B cell (primary cell): ENCODE measurements around the gene UQCR10. TPM values are rescaled to one million over a fixed set of nuclear protein-coding genes. Genes with fewer than 3 reads are reported as not detected.

Experiments
- ATAC-seq: fragments of 200-7000 bp; cut with Tn5 transposase; one replicate; pipeline ENCODE4 v1.10.0; 2021; ENCODE audit warnings: low read depth, mild to moderate bottlenecking, moderate number of reproducible peaks, moderate library complexity
- CTCF ChIA-PET: fragments of 350-600 bp; sonication (Branson Sonifier 250); formaldehyde crosslinking; loops from one replicate; lab custom pipeline; 2021; ENCODE audit warnings: antibody characterized with exemption, inconsistent platforms; lab: Charles Lee
- POLR2A ChIA-PET: fragments of 350-600 bp; sonication (Branson Sonifier 250); formaldehyde crosslinking; loops from one replicate; lab custom pipeline; 2021; ENCODE audit warnings: antibody characterized with exemption; lab: Charles Lee
- DNase-seq: peaks from one replicate; pipeline ENCODE4 v3.0.0; 2013
- H2AFZ ChIP-seq: 2 replicates; pipeline ENCODE4 v1.6.1; 2012; ENCODE audit warnings: mild to moderate bottlenecking, low read depth, low read length; ENCODE audit not compliant: insufficient read depth, poor library complexity, severe bottlenecking
- H3K27ac ChIP-seq, 2 donors: 1 replicate in 1 of 2; 2 replicates in 1 of 2; pipeline ENCODE4 v1.5.1; 2012 to 2013; ENCODE audit warnings: low read length in 2 of 2, mild to moderate bottlenecking in 2 of 2, moderate library complexity in 1 of 2
- H3K27me3 ChIP-seq, 4 experiments: fragments of 200-600 bp in 1 of 4; sonication (generic) in 1 of 4; replicated peaks in 1 of 4; 1 replicate in 2 of 4; 2 replicates in 2 of 4; pipeline versions ENCODE4 v1.6.1 to v1.7.0; 2013 to 2016; ENCODE audit warnings: low read length in 3 of 4, mild to moderate bottlenecking in 2 of 4, mixed read lengths in 1 of 4, moderate library complexity in 1 of 4; ENCODE audit not compliant: insufficient read depth in 4 of 4, control insufficient read depth in 3 of 4; ENCODE audit errors: control extremely low read depth in 1 of 4
- H3K36me3 ChIP-seq, 2 experiments: replicated peaks in 1 of 2; 1 replicate in 1 of 2; 2 replicates in 1 of 2; pipeline versions ENCODE4 v1.6.1 to v1.7.1; 2013; ENCODE audit warnings: low read length in 1 of 2; ENCODE audit not compliant: insufficient read depth in 2 of 2, control insufficient read depth in 1 of 2; ENCODE audit errors: control extremely low read depth in 1 of 2, extremely low read depth in 1 of 2
- H3K4me1 ChIP-seq, 2 donors: fragments of 200-600 bp in 1 of 2; sonication (generic) in 1 of 2; 1 replicate in 1 of 2; 2 replicates in 1 of 2; pipeline versions ENCODE4 v1.5.1 to v1.6.1; 2013 to 2017; ENCODE audit warnings: low read length in 2 of 2; ENCODE audit not compliant: control insufficient read depth in 2 of 2, insufficient read depth in 2 of 2
- H3K4me2 ChIP-seq: replicated peaks from 2 replicates; pipeline ENCODE3; 2012; ENCODE audit warnings: mild to moderate bottlenecking, low read depth, low read length; ENCODE audit not compliant: poor library complexity, severe bottlenecking
- H3K4me3 ChIP-seq, 5 experiments: fragments of 200-600 bp in 1 of 5; sonication (generic) in 1 of 5; 1 replicate in 3 of 5; 2 replicates in 2 of 5; pipeline versions ENCODE4 v1.5.1 to v1.7.0; 2011 to 2016; ENCODE audit warnings: low read length in 4 of 5, mild to moderate bottlenecking in 4 of 5, low read depth in 2 of 5, control low read depth in 1 of 5, moderate library complexity in 1 of 5; ENCODE audit not compliant: insufficient read depth in 1 of 5; ENCODE audit errors: control extremely low read depth in 1 of 5, extremely low read depth in 1 of 5
- H3K79me2 ChIP-seq: fragments of 200-600 bp; sonication (generic); one replicate; pipeline ENCODE4 v1.6.0; 2016; ENCODE audit warnings: low read length; ENCODE audit not compliant: control insufficient read depth, insufficient read depth
- H3K9ac ChIP-seq: fragments of 200-600 bp; sonication (generic); 2 replicates; pipeline ENCODE4 v1.6.1; 2017; ENCODE audit warnings: mild to moderate bottlenecking, low read length, moderate library complexity
- H3K9me3 ChIP-seq, 3 donors: one replicate each; pipeline versions ENCODE4 v1.6.1 to v1.7.1; 2013; ENCODE audit warnings: low read length in 2 of 3; ENCODE audit not compliant: control insufficient read depth in 2 of 3, insufficient read depth in 1 of 3; ENCODE audit errors: control extremely low read depth in 1 of 3
- H4K20me1 ChIP-seq: 2 replicates; pipeline ENCODE4 v1.6.0; 2012; ENCODE audit warnings: mild to moderate bottlenecking, low read length; ENCODE audit not compliant: insufficient read depth, control insufficient read depth, poor library complexity, severe bottlenecking
- H3K27ac Mint-ChIP-seq: one replicate; pipeline ENCODE4 v1.8.0; 2021; ENCODE audit warnings: mixed read lengths
- H3K27me3 Mint-ChIP-seq: one replicate; pipeline ENCODE4 v1.8.0; 2021; ENCODE audit warnings: mixed read lengths
- H3K4me1 Mint-ChIP-seq: one replicate; pipeline ENCODE4 v1.8.0; 2021; ENCODE audit warnings: mixed read lengths
- H3K4me3 Mint-ChIP-seq: one replicate; pipeline ENCODE4 v1.8.0; 2021; ENCODE audit warnings: mixed read lengths
- H3K9me3 Mint-ChIP-seq: one replicate; pipeline ENCODE4 v1.8.0; 2022; ENCODE audit warnings: mixed read lengths; ENCODE audit not compliant: insufficient read depth
- EZH2 ChIP-seq: IDR thresholded peaks from 2 replicates; pipeline ENCODE4 v1.6.1; 2012; ENCODE audit warnings: borderline replicate concordance, low read depth, mild to moderate bottlenecking, moderate library complexity, low read length; ENCODE audit not compliant: insufficient read depth, poor library complexity, severe bottlenecking
- WGBS: methylation state at CpG from one replicate; pipeline ENCODE4 v1.1.5; 2013; ENCODE audit warnings: missing lambda C conversion rate; ENCODE audit not compliant: insufficient coverage; 5-methylcytosine and 5-hydroxymethylcytosine counted together
- intact Hi-C: fragments of 100-400 bp; cut with micrococcal nuclease; formaldehyde crosslinking; loops from one replicate; pipeline ENCODE4 v1.10.0; 2022
- polyA plus RNA-seq: library from polyadenylated mRNA; depleted of rRNA; stranded (reverse); fragments of >200 nt; gene quantifications from 2 replicates; pipeline ENCODE4 v1.2.3, GENCODE V29; 2012
- total RNA-seq, 2 donors: library from RNA; stranded (reverse); fragments of 120-200 nt in 1 of 2; gene quantifications; 1 replicate in 1 of 2; 2 replicates in 1 of 2; pipeline versions ENCODE4 v1.2.3 to v1.2.4, GENCODE V29; 2013 to 2022
- TF ChIP-seq, protein P1 (sequence below): fragments of 200-600 bp; IDR thresholded peaks from one replicate; pipeline ENCODE4 v1.8.0; 2022; ENCODE audit warnings: antibody characterized with exemption, mild to moderate bottlenecking

Gene UQCR10
- total and polyA plus RNA-seq, 2 donors (not counting 1 experiment from before 2014, with no cell fraction given) = 41.0 to 67.6 TPM

DNA sequence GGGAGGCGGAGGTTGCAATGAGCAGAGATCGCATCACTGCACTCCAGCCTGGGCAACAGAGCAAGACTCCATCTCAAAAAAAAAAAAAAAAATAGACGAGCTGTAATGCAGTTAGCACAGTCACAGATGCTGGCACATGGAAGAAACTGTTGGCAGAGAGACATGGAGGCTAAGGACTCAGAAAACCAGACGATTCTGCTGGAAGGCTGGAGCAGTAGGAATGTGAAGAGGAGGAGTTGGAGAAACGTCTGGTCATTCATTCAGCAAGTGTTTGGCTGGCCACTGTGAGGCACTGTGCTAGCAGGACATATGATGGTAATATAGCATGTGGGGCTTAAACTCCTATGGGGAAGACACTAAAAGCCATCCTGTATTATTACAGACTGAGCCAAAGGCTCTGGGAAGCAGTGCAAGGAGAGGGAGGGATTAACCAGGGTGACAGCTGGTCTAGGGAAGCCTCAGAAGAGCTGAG lies 5.0 kb downstream of the UQCR10 start:
- no peaks in the 10 kb centered on the region for H3K27me3 Mint-ChIP-seq
- H3K27ac Mint-ChIP-seq = no peak overlapping the region
- H4K20me1 ChIP-seq = no peaks in the 10 kb centered on the region
- H3K4me1 ChIP-seq = peaks cover 8 to 11% of the 10 kb centered on the region in 2 donors
- H3K79me2 ChIP-seq = peaks cover 20% of the 10 kb centered on the region
- ChIA-PET POLR2A (no interaction called here), CTCF (interaction anchor here (1.6 kb wide), 1 partner anchor 233 kb away, joined by 4 read pairs; no protein-coding TSS in a partner anchor)
- no peak overlapping the region for H3K4me2 ChIP-seq
- no peak overlapping the region for H3K4me3 ChIP-seq
- no peak overlapping the region for H2AFZ ChIP-seq
- H3K4me3 Mint-ChIP-seq = no peak overlapping the region
- DNase-seq (no peak), ATAC-seq (no peak)
- no peaks in the 10 kb centered on the region for H3K9me3 Mint-ChIP-seq
- TF ChIP-seq, protein P1, sequence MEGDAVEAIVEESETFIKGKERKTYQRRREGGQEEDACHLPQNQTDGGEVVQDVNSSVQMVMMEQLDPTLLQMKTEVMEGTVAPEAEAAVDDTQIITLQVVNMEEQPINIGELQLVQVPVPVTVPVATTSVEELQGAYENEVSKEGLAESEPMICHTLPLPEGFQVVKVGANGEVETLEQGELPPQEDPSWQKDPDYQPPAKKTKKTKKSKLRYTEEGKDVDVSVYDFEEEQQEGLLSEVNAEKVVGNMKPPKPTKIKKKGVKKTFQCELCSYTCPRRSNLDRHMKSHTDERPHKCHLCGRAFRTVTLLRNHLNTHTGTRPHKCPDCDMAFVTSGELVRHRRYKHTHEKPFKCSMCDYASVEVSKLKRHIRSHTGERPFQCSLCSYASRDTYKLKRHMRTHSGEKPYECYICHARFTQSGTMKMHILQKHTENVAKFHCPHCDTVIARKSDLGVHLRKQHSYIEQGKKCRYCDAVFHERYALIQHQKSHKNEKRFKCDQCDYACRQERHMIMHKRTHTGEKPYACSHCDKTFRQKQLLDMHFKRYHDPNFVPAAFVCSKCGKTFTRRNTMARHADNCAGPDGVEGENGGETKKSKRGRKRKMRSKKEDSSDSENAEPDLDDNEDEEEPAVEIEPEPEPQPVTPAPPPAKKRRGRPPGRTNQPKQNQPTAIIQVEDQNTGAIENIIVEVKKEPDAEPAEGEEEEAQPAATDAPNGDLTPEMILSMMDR = no peak
- no peak for TF ChIP-seq EZH2
- H3K27ac ChIP-seq = no peak overlapping the region
- intact Hi-C loops = no loop called here
- H3K9ac ChIP-seq = no peak overlapping the region
- H3K27me3 ChIP-seq = no peaks in the 10 kb centered on the region
- no peaks in the 10 kb centered on the region for H3K9me3 ChIP-seq
- H3K36me3 ChIP-seq = peaks cover 2 to 16% of the 10 kb centered on the region in 2 experiments
- WGBS = 74% methylated on average over 5 of the region's 5 CpGs
- peaks cover 20% of the 10 kb centered on the region for H3K4me1 Mint-ChIP-seq

DNA sequence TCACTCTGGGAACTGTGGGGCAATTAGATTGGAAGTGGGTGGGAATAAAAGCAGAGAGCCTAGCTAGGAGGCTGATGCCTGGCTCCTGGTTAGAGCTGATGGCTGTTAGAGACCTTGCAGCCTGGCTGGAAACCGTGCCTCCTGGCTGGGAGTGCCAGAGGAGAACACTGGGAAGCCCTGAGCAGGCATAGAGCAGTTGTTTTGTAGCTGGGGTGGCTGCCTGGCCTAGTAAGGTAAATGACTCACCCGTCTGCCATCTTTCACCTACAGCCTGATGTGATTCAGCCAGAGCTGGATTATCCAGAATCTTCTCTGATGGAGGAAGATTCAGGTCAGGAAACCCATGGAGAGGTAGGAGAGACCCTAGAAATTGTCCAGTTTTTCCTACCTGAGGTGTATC lies 6.1 kb downstream of the UQCR10 start:
- Histone ChIP-seq H3K4me2 (no peak overlapping the region), H3K4me1 (peaks cover 2 to 3% of the 10 kb centered on the region in 2 donors), H3K27me3 (no peaks in the 10 kb centered on the region), H3K36me3 (peaks cover 2 to 16% of the 10 kb centered on the region in 2 experiments), H3K27ac (no peak overlapping the region), H3K9me3 (no peaks in the 10 kb centered on the region), H2AFZ (no peak overlapping the region), H4K20me1 (no peaks in the 10 kb centered on the region), H3K79me2 (peaks cover 10% of the 10 kb centered on the region), H3K9ac (no peak overlapping the region), H3K4me3 (no peak overlapping the region)
- 100% methylated on average over 1 of the region's 2 CpGs for WGBS
- Mint-ChIP-seq H3K27me3 (no peaks in the 10 kb centered on the region), H3K27ac (no peak overlapping the region), H3K9me3 (no peaks in the 10 kb centered on the region), H3K4me3 (no peak overlapping the region), H3K4me1 (peaks cover 10% of the 10 kb centered on the region)
- ChIA-PET POLR2A (no interaction called here), CTCF (interaction anchor here (0.6 to 0.7 kb wide), 3 partner anchors 8 to 586 kb away, joined by 3 read pairs; no protein-coding TSS in a partner anchor)
- DNase-seq (no peak), ATAC-seq (no peak)
- intact Hi-C loops = no loop called here
- no peak for TF ChIP-seq EZH2
- TF ChIP-seq, protein P1 = no peak
